Raji (cell line): ENCODE results near the gene SUSD2.

Experiments used
- POLR2A ChIP-seq: IDR thresholded peaks from 2 replicates; pipeline ENCODE4 v1.6.1; 2011; ENCODE audit warnings: low read depth, low read length, control low read depth; ENCODE audit not compliant: insufficient read depth

Gene SUSD2

DNA sequence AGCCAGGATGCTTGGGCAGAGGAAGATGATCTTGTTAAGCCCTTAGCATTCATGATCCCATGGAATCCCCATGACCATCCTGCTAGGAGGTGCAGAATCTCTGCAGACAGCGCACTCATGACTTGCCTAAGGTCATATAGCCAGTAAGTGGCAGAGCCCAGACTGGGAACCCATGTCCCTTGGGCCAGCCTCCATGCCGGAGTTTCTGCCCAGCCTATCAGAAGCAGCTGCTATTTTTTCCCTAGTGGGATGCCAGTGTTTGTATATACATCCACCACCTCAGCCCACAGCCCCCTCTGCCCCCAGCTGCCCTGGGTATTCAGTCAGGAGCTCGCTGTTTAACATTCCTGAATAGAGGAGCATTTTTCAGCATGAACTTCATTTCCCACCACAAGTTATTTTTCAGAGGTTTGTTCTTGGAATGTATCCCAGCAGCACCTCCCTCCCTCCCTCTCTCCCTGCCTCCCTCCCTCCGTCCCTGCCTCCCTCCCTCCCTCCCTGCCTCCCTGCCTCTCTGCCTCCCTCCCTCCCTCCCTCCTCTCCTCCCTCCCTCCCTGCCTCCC is 34.4 kb upstream of the SUSD2 start:
- TF ChIP-seq POLR2A, result no peak

GRCh38 chr22:24147666-24148065 is 33.6 kb upstream of the SUSD2 start:
- TF ChIP-seq POLR2A, result no peak

DNA sequence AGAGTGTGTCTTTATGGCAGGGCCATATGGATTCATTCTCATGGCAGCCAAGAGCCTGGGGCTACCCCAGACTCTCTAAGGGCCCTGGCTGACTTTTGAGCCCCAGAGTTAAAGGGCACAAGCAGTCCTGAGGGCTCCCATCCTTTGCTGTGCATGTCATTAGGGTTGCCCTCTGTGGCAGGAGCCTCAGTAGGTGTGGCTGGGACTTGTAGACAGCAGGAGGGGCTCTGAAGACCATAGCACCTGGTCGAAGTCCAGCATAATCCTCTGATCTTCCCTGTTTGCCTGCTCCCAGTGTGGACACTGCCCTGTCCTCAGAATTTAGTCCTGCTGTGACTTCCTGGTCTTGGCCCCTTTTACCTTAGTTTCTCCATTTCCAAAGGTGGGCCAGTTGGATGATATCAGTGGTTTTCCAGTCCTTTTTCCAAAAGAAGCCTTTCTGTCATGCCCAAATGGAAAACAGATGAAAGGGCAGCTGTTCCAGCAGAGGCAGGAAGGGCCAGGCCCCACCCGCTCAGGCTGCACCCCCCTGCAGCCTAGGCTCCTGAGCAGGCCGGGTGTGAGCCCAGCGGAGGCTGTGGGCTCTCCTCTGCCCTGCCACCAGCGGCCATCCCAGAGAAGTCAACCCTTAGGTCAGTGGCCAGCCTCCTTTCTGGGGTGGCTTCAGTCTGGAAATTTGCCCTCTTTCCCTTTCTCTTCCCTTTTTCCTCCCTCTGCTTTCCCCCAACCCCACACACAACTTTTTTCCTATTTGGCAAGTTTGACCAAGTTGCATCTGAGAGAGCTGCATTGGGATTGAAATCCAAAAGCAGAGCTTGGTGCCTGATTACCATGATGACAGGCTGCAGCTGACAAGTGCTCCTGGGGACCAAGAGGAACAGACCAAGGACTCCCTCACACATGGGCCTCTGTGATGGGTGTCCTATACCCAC is 32.8 kb upstream of the SUSD2 start:
- TF ChIP-seq POLR2A, result no peak

- TF ChIP-seq POLR2A, result no peak
Observed at GRCh38 chr22:24149198-24149590, 32.1 kb upstream of the SUSD2 start.

DNA sequence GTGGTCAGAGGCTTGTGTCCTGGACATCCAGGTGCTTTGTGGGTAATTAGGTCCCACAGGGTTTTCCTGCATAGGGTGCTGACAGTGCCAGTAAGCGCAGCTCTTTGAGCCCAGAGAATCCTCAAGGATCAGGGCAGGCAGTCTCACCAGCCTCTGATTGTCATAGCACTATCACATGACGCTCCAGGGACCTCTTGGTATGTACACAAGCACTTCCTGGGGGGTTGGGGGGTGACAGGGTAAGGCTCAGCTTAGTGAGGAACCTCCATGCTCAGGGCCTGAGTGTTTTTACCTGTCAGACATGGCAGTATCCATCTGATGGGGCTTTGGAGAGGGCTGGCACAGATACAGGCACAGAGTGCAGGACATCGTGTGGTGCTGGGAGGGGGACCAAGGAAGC is 27.9 kb upstream of the SUSD2 start:
- TF ChIP-seq POLR2A, result no peak

- TF ChIP-seq POLR2A, result no peak
Observed at GRCh38 chr22:24153959-24154358, 27.3 kb upstream of the SUSD2 start.

DNA sequence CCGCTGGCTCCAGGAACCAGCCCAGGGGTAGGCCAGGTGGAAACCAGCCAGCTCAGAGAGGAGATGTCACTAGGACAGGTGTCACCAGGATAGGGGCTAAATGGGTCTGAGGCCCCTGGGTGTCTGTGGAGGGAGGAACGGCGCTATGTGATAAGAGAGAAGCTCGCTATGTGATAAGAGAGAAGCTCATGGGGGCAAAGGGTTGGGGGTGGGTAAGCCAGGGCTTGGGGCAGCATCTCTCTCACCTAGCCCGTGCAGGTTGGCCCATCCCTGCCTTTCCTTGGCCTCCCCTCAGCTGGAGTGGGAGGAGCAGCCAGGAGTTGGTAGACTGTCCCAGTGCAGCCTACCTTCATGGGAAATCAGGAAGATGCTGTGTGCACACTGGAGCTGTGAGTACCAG is 26.5 kb upstream of the SUSD2 start:
- TF ChIP-seq POLR2A, result no peak

- TF ChIP-seq POLR2A, result no peak
Observed at GRCh38 chr22:24155627-24156140, 25.6 kb upstream of the SUSD2 start.

DNA sequence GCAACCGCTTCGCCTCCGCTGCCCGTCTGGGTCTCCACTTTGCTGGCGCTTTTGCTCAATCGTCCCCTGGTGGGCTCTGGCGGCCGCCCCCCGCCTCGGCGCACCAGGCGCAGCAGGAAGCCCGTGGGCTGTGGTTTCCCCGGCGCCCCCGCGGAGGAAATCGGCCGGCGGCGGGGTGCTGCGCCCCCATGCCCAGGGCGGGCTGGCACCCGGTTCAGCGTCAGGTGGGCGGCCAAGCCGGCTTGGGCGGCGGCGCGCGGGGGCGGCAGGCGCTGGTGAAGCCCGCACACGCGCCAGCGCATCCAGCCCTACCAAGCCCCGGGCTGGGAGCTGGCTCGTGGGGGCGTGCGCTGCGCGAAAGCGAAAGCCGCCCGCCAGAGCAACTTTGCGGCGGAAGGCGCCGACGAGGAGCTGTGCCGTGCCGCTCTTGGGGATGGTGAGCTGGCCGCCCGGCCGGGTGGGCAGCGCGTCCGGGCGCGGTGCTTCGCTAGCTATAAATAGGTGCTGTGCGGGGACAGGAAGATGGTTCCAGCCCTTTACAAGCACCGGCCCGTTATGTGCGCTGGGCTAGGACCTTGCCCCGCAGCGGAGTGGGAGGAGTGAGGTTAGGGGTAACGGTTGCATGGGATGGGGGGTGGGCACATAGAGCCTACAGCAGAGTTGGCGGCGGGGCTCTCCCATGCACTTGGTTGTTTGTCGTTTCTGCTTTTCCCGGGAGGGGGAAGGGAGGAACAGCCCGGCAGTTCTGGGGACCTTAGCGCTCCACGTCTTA is 25.0 kb upstream of the SUSD2 start:
- no peak; the same call in 1 of the 2 replicates for TF ChIP-seq POLR2A

DNA sequence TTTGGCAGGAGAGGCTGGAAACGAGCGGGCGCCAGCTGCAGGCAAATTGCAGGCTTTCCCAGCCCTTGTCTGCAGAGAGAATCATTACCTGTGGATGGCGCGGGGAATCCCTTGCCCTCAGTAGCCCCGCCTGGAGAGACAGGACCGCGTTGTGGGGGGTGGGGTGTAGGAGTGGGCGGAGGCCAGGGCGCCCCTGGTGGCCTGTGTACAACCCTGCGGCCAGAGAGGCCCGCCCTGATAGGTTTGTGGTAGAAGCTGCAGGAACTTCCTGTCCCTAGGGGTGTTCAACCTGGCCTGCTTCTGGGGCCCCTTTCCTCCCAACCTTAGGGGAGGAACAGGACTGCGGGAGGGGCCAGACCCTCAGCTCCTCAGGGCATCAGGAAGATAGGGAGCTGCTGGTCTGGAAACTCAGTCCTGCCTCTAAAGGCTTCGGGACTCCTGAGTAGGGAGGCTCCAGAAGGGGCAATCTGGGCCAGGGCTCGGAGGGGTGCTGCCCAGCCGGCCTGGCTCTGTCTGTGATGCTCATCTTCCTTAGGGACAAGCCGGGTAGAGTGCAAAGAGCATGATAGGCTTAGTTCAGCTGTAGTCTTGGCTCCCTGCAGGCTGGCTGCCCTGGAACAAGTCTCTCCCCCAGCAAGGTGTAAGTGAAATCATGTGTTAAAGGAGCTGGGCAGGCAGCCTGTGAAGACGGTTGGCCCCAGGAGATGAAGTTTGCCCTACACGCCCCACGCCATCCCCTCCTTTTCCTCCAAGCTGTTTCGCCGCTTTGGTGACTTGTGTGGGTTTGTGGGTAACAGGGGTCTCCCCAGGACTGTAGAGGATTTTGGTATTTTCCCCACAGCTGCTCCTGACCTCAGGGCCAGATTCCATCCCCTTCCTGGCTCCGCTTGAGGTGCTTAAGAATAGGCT is 24.1 kb upstream of the SUSD2 start:
- peak; percentile 73 for TF ChIP-seq POLR2A

DNA sequence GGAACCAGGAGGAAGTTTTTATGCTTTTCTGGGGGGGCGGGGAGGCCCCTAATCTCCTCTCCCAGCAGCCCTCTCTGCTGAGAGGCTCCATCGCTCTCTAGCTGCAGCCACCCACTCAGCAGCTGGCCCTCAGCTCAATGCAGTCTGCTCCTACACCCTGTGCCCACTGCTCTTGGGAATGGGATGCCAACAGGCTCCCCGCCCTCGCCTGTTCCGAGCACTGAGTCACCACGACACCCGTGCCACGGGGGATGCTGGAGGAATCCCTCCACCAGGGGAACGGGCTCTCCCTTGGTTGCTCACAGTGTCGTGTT is 23.5 kb upstream of the SUSD2 start:
- no peak for TF ChIP-seq POLR2A

GRCh38 chr22:24159650-24160049 is 21.6 kb upstream of the SUSD2 start:
- TF ChIP-seq POLR2A, result no peak

- TF ChIP-seq POLR2A, result no peak
Observed at GRCh38 chr22:24160546-24160945, 20.7 kb upstream of the SUSD2 start.

- no peak for TF ChIP-seq POLR2A
Observed at GRCh38 chr22:24161485-24161884, 19.8 kb upstream of the SUSD2 start.

- TF ChIP-seq POLR2A, result no peak
Observed at GRCh38 chr22:24161909-24162308, 19.4 kb upstream of the SUSD2 start.
